WTC11 (cell line): ENCODE results near the gene NCAM2.

Experiments used
- HMGA2 ChIP-seq: fragments of 250-450 bp; sonication (Bioruptor Pico); IDR thresholded peaks from 2 replicates; pipeline ENCODE4 v1.4.0; 2021; ENCODE audit warnings: mild to moderate bottlenecking, moderate library complexity
- USF1 ChIP-seq: sonication (generic); formaldehyde crosslinking; IDR thresholded peaks from 2 replicates; pipeline ENCODE4 v1.8.0; 2022; ENCODE audit warnings: mild to moderate bottlenecking, missing genetic modification reagents

GRCh38 chr21:20996421-20997310 lies 1.5 kb upstream of the NCAM2 start:
- no peak for TF ChIP-seq USF1
- no peak for TF ChIP-seq HMGA2 (CRISPR knock-in tag)
